NCI-H82 treated with DMSO at 0.1 percent for 48 hours (cell line): ENCODE measurements around the gene NPAS3.
A peak's percentile ranks its signal among the peaks of the same experiment; 100 is the strongest.

Source experiments
- DNase-seq: peaks from one replicate; lab custom pipeline; 2025; ENCODE audit not compliant: unreplicated experiment; lab: John Stamatoyannopoulos, UW

The NPAS3 gene

DNA sequence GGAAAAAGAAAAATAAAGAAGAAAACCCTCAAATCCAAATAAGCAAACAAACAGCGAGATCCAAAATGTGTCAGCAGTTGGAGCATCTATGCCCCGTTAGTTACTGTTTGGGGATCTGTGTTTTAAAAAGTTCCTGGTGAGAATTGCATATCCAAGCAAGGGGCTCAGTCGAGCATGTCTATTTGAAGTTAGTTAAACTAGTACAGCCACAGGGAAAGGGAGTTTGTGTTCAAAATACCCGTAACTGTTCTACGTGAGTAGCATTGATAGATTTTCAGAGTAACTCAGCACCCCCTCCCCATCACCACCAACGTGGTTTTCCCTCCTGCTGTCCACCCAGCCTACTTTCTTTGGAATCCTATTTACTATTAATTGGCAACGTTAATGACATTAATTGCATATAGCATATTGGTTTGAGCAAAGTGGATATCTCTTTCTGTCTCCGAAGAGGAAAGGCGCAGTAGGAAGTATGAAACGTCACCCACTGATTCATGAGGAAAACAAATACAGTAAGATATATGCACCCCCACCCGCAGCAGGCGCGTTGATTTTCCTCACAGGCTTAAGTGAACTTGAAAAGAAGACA lies 1.5 kb downstream of the NPAS3 start:
- peak; percentile 6 for DNase-seq

- no peak for DNase-seq
Measured at GRCh38 chr14:32940711-32941667, 2.3 kb downstream of the NPAS3 start.

GRCh38 chr14:32941668-32942065 lies 3.0 kb downstream of the NPAS3 start:
- DNase-seq: no peak

GRCh38 chr14:32947081-32947480 lies 8.4 kb downstream of the NPAS3 start:
- no peak for DNase-seq

DNA sequence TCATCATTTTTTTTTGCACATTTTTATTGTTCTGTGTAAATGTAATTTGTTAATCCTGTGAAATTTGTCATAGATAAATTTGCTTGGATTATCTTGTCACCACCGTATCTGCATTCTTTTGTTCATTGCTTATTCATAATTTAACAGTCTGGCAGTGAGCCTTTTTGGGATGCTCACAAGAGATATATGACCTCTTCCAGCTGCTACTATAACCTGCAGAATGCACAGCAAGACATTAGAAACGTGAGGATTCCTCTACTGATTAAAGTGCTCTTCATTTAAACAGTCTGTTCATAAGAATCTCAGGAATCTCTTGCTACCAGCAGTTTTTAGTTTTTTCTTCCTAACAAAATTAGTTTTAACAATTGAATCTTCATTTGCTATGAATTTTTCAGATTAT lies 9.1 kb downstream of the NPAS3 start:
- no peak for DNase-seq

GRCh38 chr14:32950584-32950983 lies 11.9 kb downstream of the NPAS3 start:
- no peak for DNase-seq

DNA sequence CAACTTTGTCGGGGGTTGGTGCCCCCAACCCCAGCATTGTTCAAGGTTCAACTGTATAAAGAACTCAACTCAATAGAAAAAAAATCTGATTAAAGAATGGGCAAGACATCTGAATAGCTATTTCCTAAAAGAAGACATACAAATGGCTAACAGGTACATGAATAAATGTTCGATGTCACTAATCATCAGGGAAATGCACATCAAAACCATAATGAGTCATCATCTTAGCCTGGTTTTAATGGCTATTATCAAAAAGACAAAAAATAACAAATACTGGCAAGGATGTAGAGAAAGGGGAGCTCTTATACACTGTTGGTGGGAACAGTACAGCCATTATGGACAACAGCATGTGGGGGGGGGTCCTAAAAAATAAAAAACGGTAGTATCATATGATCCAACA lies 28.7 kb downstream of the NPAS3 start:
- DNase-seq: no peak

- DNase-seq: no peak
Measured at GRCh38 chr14:32968972-32969544, 30.4 kb downstream of the NPAS3 start.

DNA sequence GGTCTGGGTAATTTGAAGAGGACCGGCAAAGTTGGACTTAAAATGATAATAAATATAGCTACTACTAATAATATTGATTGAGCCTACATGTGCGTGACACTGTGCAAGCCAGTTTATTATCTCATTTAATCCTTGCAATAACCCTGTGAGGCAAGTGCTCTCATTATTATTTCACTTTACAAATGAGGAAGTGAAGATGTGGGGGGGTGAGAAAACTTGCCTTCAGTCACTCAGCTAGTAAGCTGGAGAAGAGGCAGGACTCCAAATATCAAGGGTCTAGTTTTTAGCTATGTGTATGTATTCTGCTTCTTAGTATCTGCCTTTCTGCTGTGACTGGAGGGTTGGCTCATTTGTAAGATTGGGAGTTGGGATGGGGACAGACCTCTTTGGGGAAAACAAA lies 39.2 kb downstream of the NPAS3 start:
- DNase-seq: no peak

DNA sequence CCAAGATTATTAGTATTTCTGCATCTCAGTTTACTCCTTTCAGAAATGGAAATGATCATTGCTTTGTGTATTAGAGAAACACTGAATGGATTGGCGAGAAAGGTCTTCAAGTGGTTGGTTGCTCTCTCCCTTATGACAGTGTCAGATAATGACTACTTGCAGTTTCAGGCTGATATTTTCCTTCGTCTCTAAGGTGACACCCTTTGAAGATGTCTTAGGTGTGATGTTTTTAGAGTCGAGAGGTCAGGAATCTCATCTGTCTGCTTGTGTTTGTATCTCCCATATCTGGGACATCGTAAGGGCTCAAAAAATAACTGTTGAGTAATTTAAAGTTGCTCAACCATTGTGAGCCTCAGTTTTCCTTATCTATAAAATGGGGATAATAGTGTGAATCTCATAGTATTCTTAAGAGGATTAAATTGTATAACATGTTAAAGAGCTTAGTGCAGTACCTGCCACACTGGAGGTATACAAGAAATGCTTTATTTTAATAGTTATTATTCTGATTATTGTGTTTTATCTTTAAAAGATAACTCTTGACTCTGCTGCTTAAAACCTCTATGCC lies 40.1 kb downstream of the NPAS3 start:
- no peak for DNase-seq

GRCh38 chr14:32980178-32980901 lies 41.7 kb downstream of the NPAS3 start:
- DNase-seq: no peak

DNA sequence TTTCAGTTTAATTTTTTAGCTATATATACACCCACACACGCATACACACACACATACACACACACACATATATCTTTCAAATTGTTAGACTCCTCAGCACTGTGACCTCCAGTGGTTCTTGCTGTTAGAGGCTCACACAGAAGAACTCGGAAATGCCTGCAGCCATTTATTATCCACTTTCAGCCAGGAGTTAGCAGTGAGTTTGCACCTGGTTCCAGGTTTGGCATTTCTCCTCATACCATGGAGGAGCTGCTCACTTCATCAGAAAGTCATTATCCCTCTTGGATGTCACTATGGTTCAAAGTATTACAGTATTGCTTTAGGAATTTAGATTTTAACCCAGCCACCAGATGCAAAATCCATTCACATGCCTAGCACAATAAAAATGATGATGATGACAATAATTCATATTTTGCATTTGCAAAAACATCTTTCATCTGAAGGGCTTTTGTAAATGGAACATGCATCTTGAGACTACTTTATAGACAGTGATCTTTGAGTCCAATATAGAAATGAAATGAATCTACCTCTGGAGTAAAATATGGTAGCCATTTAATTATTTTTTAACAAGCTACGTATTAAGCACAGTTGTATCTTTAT lies 42.3 kb downstream of the NPAS3 start:
- no peak for DNase-seq

GRCh38 chr14:32984241-32984930 lies 45.7 kb downstream of the NPAS3 start:
- no peak for DNase-seq

DNA sequence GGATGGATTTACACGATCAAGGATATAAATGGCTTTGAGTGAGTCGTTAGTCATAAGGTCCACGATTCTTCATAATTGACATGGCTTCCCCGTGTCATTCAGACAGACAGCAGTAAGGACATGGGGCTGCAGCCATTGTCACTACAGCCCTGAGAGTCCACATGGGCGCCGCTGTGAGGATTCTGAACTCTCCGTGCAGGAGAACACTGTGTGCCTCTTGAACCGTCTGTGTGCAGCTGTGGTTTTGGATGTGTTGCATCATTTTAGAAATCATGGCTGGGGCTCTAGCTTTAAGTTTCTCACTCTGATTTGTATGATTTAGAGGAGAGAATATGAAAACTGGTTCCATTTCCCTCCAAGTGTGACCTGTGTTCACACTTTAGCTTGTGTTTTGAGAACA lies 47.2 kb downstream of the NPAS3 start:
- no peak for DNase-seq

- no peak for DNase-seq
Measured at GRCh38 chr14:32986791-32987540, 48.3 kb downstream of the NPAS3 start.

GRCh38 chr14:32991691-32992090 lies 53.0 kb downstream of the NPAS3 start:
- no peak for DNase-seq

DNA sequence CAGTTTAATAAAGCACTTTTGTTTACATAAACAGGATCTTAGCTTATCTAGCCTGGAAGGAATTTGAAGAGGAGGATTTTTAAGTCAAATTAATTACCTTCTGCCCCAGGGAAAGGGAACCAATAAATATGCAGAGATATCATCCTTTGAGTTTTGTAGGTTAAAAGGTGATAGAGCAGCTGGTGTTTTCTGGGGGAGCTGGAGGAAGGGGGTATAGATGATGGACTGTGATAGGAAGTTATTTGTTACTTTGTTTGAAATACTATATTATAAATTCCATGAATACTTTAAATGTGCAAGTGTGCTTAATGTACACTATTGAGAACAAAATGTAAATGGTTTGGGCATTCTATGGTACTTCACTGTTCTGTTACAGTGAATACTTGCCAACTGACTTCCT lies 55.2 kb downstream of the NPAS3 start:
- no peak for DNase-seq

DNA sequence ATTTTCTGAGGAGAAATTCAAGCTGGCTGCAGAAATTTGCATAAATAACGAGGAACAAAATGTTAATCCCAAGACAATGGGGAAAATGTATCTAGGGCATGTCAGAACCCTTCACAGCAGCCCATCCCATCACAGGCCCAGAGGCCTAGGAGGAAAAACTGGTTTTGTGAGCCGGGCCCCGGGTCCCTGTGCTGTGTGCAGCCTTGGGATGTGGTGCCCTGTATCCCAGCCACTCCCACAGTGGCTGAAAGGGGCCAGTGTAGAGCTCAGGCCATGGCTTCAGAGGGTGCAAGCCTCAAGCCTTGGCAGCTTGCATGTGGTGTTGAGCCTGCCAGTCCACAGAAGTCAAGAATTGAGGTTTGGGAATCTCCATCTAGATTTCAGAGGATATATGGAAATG lies 57.7 kb downstream of the NPAS3 start:
- no peak for DNase-seq

- no peak for DNase-seq
Measured at GRCh38 chr14:32998433-32998832, 59.8 kb downstream of the NPAS3 start.

DNA sequence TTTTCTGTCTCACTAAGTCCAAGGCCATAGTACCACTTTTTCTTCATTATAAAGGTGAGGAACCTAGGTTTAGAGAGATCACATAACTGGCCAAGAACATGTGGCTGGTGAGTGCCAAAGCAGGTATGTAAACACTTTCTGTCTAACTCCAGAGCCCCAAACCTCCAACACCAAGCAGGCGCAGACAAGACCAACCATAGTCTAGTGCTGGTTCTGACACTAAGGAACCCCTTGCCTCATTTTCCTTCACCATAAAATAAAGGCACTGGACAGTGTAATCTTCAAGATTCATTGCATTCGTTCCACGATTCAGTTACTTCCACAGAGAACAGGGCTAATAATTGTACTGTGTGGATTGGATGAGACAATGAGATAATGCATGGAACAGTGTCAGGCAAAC lies 71.0 kb downstream of the NPAS3 start:
- no peak for DNase-seq
